ENCODE measurements around the gene KIF19. TPM values are rescaled to one million over a fixed set of nuclear protein-coding genes. Genes with fewer than 3 reads are reported as not detected.

The KIF19 gene
- total RNA-seq, 4 donors from 2014 or later: 0.12 to 0.76 TPM; not detected in 2

DNA sequence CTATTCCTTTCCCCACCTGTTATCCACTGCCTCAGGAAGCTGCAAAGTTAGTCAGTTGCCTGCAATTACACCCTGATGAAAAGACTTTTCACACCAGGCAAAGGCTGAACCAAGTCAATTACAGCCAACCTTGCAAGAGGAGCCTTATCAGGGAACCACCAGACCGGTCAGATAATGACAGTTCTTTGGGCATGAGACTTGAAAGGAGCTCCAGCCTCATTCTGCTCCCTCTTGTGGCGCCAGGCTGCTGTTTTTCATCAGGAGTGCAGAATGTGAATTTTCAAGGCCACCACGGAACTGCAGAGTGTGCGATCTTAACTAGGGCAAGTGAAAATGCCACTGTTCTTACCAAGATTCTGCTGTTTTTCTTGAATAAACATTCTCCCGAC lies 29.5 kb upstream of the KIF19 start:
- no peak overlapping the region for H3K27ac ChIP-seq
- no peak overlapping the region for H3K4me3 ChIP-seq
- peaks cover 0 to 35% (median 0%) of the 10 kb centered on the region in 4 donors for H3K27me3 ChIP-seq
- intact Hi-C loops (cut with DNase I): loop anchor here (10.0 kb wide), 1 partner anchor 82 kb away; the partner anchor contains the start of gene TTYH2
- DNase-seq: no peak
- H3K4me1 ChIP-seq: peaks cover 0 to 18% (median 0%) of the 10 kb centered on the region in 3 donors
- no peaks in the 10 kb centered on the region for H3K36me3 ChIP-seq
- 11 to 16% methylated on average over 5 of the region's 5 CpGs for WGBS, 2 donors
- no peaks in the 10 kb centered on the region for H3K9me3 ChIP-seq
- TF ChIP-seq POLR2A (IDR thresholded peaks at IDR 0.05) (no peak), CTCF (IDR thresholded peaks at IDR 0.05) (peak in 5 of 6 experiments; percentile 26 to 43 (median 40))

DNA sequence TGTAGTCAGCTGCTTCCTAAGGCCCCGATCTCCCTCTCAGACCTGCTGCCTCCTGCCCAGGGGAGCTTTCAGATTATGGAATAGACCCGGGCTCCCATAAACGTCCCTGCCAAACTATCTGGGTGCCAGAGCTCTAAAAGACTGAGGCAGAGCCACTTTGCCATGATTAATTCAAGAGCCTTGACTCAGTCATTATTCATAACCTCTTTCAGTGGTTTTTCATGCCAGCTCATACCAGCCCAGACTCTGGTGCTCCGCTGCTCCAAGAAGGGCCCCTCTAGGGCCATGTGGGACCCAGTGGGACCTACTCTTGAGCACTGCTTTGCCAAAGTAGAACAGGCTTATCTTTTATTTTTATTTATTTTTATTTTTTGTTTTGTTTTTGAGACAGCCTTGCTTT lies 28.1 kb upstream of the KIF19 start:
- TF ChIP-seq POLR2A (IDR thresholded peaks at IDR 0.05): no peak
- no peak for TF ChIP-seq CTCF (IDR thresholded peaks at IDR 0.05)
- H3K36me3 ChIP-seq: no peaks in the 10 kb centered on the region
- no peak for DNase-seq
- no peak overlapping the region for H3K4me3 ChIP-seq
- H3K4me1 ChIP-seq: peaks cover 0 to 18% (median 0%) of the 10 kb centered on the region in 3 donors
- H3K27me3 ChIP-seq: peaks cover 0 to 35% (median 0%) of the 10 kb centered on the region in 4 donors
- H3K9me3 ChIP-seq: no peaks in the 10 kb centered on the region
- 46 to 54% methylated on average over 1 to 4 of the region's 4 CpGs for WGBS, 2 donors
- intact Hi-C loops (cut with DNase I): loop anchor here (10.0 kb wide), 1 partner anchor 83 kb away; the partner anchor contains the start of gene TTYH2
- H3K27ac ChIP-seq: no peak overlapping the region

DNA sequence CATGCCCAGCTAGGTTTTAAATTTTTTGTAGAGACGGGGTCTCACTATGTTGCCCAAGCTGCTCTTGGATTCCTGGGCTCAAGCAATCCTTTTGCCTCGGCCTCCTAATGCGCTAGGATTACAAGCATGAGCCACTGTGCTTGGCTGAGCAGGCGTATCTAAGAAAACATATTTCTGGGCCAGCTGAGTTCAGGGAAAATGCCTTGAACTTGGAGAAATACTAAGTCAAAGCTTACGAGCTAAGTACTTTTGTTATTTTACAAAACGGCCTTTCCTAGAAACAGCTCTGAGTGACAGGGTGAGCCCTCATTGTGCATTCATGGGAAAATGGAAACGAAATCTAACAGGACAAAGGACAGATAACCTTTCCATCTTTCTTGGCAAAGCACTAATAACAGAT lies 27.2 kb upstream of the KIF19 start:
- H3K9me3 ChIP-seq: no peaks in the 10 kb centered on the region
- H3K36me3 ChIP-seq: no peaks in the 10 kb centered on the region
- intact Hi-C loops (cut with DNase I): loop anchor here (10.0 kb wide), 1 partner anchor 84 kb away; the partner anchor contains the start of gene TTYH2
- H3K27me3 ChIP-seq: peaks cover 0 to 35% (median 0%) of the 10 kb centered on the region in 4 donors
- no peak overlapping the region for H3K4me3 ChIP-seq
- H3K27ac ChIP-seq: no peak overlapping the region
- no peak for DNase-seq
- 57 to 62% methylated on average over 3 to 6 of the region's 7 CpGs for WGBS, 2 donors
- peaks cover 0 to 18% (median 0%) of the 10 kb centered on the region in 3 donors for H3K4me1 ChIP-seq
- TF ChIP-seq POLR2A (IDR thresholded peaks at IDR 0.05) (no peak), CTCF (IDR thresholded peaks at IDR 0.05) (no peak)

DNA sequence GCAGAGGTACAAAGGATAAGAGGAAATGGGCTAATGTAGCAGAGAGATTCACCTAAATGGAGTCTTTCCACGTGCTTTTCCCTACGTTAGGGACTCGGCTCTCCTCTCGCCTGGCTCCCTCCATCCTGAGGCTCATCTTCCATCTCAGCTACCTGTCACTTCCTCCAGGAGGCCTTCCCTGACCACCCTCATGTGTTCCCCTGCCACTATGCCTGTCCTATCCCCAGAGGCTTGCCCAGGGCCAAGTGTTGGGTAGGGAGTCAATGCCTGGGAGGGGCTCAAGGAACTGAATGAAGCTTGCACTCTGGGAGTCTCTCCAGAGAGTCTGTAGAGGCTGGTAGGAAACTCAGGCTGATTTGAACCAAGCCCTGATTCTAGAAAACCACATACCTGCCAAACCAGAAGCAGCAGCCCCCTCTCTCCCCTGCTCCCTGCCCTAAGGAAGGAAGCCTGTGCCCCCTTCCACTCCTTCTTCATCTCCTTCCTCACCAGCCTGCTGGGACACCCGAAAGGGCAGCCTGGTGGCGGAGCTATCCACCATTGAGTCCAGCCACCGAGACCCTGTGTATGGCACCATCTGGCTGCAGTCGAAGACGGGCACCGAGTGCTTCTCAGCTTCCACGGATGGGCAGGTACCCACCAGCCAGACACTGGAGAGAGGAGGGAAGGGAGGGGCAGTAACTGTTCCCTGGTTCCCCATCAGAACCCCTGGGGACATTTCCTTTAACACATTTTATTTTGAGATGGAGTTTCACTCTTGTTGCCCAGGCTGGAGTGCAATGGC lies 26.6 kb upstream of the KIF19 start:
- H3K9me3 ChIP-seq: no peaks in the 10 kb centered on the region
- H3K27ac ChIP-seq: no peak overlapping the region
- H3K27me3 ChIP-seq: peaks cover 0 to 35% (median 0%) of the 10 kb centered on the region in 4 donors
- DNase-seq: no peak
- peaks cover 0 to 18% (median 0%) of the 10 kb centered on the region in 3 donors for H3K4me1 ChIP-seq
- H3K4me3 ChIP-seq: no peak overlapping the region
- 84 to 87% methylated on average over 7 to 11 of the region's 11 CpGs for WGBS, 2 donors
- H3K36me3 ChIP-seq: no peaks in the 10 kb centered on the region
- TF ChIP-seq CTCF (IDR thresholded peaks at IDR 0.05) (no peak), POLR2A (IDR thresholded peaks at IDR 0.05) (no peak)
- intact Hi-C loops (cut with DNase I): loop anchor here (10.0 kb wide), 1 partner anchor 85 kb away; the partner anchor contains the start of gene TTYH2

- WGBS, 2 donors: 72 to 86% methylated on average over 8 of the region's 8 CpGs
- H3K27ac ChIP-seq: no peak overlapping the region
- no peaks in the 10 kb centered on the region for H3K9me3 ChIP-seq
- TF ChIP-seq CTCF (IDR thresholded peaks at IDR 0.05) (no peak), POLR2A (IDR thresholded peaks at IDR 0.05) (no peak)
- intact Hi-C loops (cut with DNase I): no loop called here
- no peak overlapping the region for H3K4me3 ChIP-seq
- no peak for DNase-seq
- H3K4me1 ChIP-seq: no peaks in the 10 kb centered on the region
- H3K36me3 ChIP-seq: no peaks in the 10 kb centered on the region
- peaks cover 0 to 42% (median 0%) of the 10 kb centered on the region in 4 donors for H3K27me3 ChIP-seq
Observed at GRCh38 chr17:74303305-74303704, 22.7 kb upstream of the KIF19 start.
